PC-3 (cell line): Measurements from ENCODE around the gene TTC7B. TPM values are rescaled to one million over a fixed set of nuclear protein-coding genes. Genes with fewer than 3 reads are reported as not detected.

Experiments used
- ATAC-seq: fragments of 200-7000 bp; cut with Tn5 transposase; 2 replicates; pipeline ENCODE4 v1.9.1; 2020; ENCODE audit warnings: mild to moderate bottlenecking, moderate library complexity
- BruUV-seq: library from RNA; stranded (reverse); fragments of 400-500 nt; replicated peaks from 2 replicates; lab custom pipeline; 2021; lab: Mats Ljungman, UMichigan
- CTCF ChIA-PET: fragments of 300-600 bp; sonication (Branson Sonifier 250); formaldehyde crosslinking; loops from one replicate; lab custom pipeline; 2022; ENCODE audit warnings: antibody characterized with exemption; lab: Charles Lee
- POLR2A ChIA-PET: fragments of 300-600 bp; sonication (Branson Sonifier 250); formaldehyde crosslinking; loops from one replicate; lab custom pipeline; 2022; ENCODE audit warnings: antibody characterized with exemption; ENCODE audit not compliant: unreplicated experiment; lab: Charles Lee
- DNase-seq: peaks from one replicate; pipeline ENCODE4 v3.0.0-alpha.2; 2015
- H2AFZ ChIP-seq: fragments of 300-600 bp; sonication (generic); 2 replicates; pipeline ENCODE4 v1.6.0; 2016; ENCODE audit warnings: antibody characterized with exemption, low read length
- H3F3A ChIP-seq: fragments of 300-600 bp; sonication (generic); one replicate; pipeline ENCODE4 v1.6.0; 2017; ENCODE audit warnings: antibody characterized with exemption, low read length, control low read depth, mild to moderate bottlenecking; ENCODE audit not compliant: unreplicated experiment
- H3K27ac ChIP-seq: fragments of 300-600 bp; sonication (generic); 2 replicates; pipeline ENCODE4 v1.5.1; 2016; ENCODE audit warnings: mild to moderate bottlenecking, low read length
- H3K27me3 ChIP-seq: fragments of 300-600 bp; sonication (generic); 2 replicates; pipeline ENCODE4 v1.6.1; 2016; ENCODE audit warnings: low read length, mixed read lengths
- H3K36me3 ChIP-seq: fragments of 300-600 bp; sonication (generic); 2 replicates; pipeline ENCODE4 v1.6.1; 2016; ENCODE audit warnings: low read depth, mixed run types, low read length, mixed read lengths
- H3K4me1 ChIP-seq: fragments of 300-600 bp; sonication (generic); 2 replicates; pipeline ENCODE4 v1.5.1; 2016; ENCODE audit warnings: low read length; ENCODE audit not compliant: insufficient read depth
- H3K4me2 ChIP-seq: fragments of 300-600 bp; sonication (generic); 2 replicates; pipeline ENCODE4 v1.6.0; 2016; ENCODE audit warnings: low read length
- H3K4me3 ChIP-seq: fragments of 300-600 bp; sonication (generic); 2 replicates; pipeline ENCODE4 v1.5.1; 2016; ENCODE audit warnings: mild to moderate bottlenecking, low read length, mixed read lengths
- H3K79me2 ChIP-seq: fragments of 300-600 bp; sonication (generic); 2 replicates; pipeline ENCODE4 v1.6.1; 2017; ENCODE audit warnings: low read length, mixed read lengths
- H3K9ac ChIP-seq: fragments of 300-600 bp; sonication (generic); 2 replicates; pipeline ENCODE4 v1.6.0; 2016; ENCODE audit warnings: mild to moderate bottlenecking, low read length
- H3K9me2 ChIP-seq: fragments of 300-600 bp; sonication (generic); replicated peaks from 2 replicates; pipeline ENCODE4 v1.6.1; 2016; ENCODE audit warnings: mixed run types, low read length, mixed read lengths
- H3K9me3 ChIP-seq: fragments of 300-600 bp; sonication (generic); 2 replicates; pipeline ENCODE4 v1.6.1; 2016; ENCODE audit warnings: low read length, mixed read lengths
- H4K20me1 ChIP-seq: fragments of 300-600 bp; sonication (generic); 2 replicates; pipeline ENCODE4 v1.6.1; 2016; ENCODE audit warnings: low read length, mixed read lengths
- EZH2 ChIP-seq: fragments of 300-600 bp; sonication (generic); IDR thresholded peaks from one replicate; pipeline ENCODE4 v1.6.1; 2017; ENCODE audit warnings: antibody characterized with exemption, mild to moderate bottlenecking, low read length; ENCODE audit not compliant: unreplicated experiment
- EZH2phosphoT487 ChIP-seq: fragments of 300-600 bp; sonication (generic); IDR thresholded peaks from 2 replicates; pipeline ENCODE4 v1.6.1; 2018; ENCODE audit warnings: mild to moderate bottlenecking, antibody characterized with exemption, low read length, borderline replicate concordance
- intact Hi-C: fragments of 100-400 bp; cut with micrococcal nuclease; formaldehyde crosslinking; loops from 2 replicates; pipeline ENCODE4 v1.9.0; 2023
- total RNA-seq: library from RNA; depleted of rRNA; stranded (reverse); fragments of >200 nt; gene quantifications from 2 replicates; pipeline ENCODE4 v1.2.3, GENCODE V29; 2014
- TF ChIP-seq, protein P1 (sequence below): fragments of 300-600 bp; sonication (generic); conservative IDR thresholded peaks from 2 replicates; pipeline ENCODE4 v1.5.1; 2017; ENCODE audit warnings: antibody characterized with exemption, low read depth, mild to moderate bottlenecking, low read length

Gene TTC7B
- total RNA-seq, 1 experiment from 2014 or later: 45.6 TPM

GRCh38 chr14:90849787-90850444 lies 33.7 kb upstream of the TTC7B start:
- Histone ChIP-seq H3K36me3 (no peaks in the 10 kb centered on the region), H4K20me1 (no peaks in the 10 kb centered on the region), H3K27me3 (no peaks in the 10 kb centered on the region), H3K9me3 (no peaks in the 10 kb centered on the region), H3K79me2 (no peaks in the 10 kb centered on the region), H3K4me1 (peaks cover 7% of the 10 kb centered on the region), H3K9ac (no peak overlapping the region), H3K4me3 (no peak overlapping the region), H3K9me2 (no peaks in the 10 kb centered on the region), H3K4me2 (no peak overlapping the region), H3F3A (no peaks in the 10 kb centered on the region), H2AFZ (no peak overlapping the region), H3K27ac (no peak overlapping the region)
- ATAC-seq (no peak), DNase-seq (no peak)
- ChIA-PET CTCF (no interaction called here), POLR2A (interaction anchor here (0.5 to 0.7 kb wide), 2 partner anchors 16 to 41 kb away, joined by 3 read pairs; no protein-coding TSS in a partner anchor)
- no peak for TF ChIP-seq EZH2
- no peak for TF ChIP-seq EZH2phosphoT487
- TF ChIP-seq, protein P1, sequence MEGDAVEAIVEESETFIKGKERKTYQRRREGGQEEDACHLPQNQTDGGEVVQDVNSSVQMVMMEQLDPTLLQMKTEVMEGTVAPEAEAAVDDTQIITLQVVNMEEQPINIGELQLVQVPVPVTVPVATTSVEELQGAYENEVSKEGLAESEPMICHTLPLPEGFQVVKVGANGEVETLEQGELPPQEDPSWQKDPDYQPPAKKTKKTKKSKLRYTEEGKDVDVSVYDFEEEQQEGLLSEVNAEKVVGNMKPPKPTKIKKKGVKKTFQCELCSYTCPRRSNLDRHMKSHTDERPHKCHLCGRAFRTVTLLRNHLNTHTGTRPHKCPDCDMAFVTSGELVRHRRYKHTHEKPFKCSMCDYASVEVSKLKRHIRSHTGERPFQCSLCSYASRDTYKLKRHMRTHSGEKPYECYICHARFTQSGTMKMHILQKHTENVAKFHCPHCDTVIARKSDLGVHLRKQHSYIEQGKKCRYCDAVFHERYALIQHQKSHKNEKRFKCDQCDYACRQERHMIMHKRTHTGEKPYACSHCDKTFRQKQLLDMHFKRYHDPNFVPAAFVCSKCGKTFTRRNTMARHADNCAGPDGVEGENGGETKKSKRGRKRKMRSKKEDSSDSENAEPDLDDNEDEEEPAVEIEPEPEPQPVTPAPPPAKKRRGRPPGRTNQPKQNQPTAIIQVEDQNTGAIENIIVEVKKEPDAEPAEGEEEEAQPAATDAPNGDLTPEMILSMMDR: no peak
- intact Hi-C loops: no loop called here
- BruUV-seq: no TSS peak

DNA sequence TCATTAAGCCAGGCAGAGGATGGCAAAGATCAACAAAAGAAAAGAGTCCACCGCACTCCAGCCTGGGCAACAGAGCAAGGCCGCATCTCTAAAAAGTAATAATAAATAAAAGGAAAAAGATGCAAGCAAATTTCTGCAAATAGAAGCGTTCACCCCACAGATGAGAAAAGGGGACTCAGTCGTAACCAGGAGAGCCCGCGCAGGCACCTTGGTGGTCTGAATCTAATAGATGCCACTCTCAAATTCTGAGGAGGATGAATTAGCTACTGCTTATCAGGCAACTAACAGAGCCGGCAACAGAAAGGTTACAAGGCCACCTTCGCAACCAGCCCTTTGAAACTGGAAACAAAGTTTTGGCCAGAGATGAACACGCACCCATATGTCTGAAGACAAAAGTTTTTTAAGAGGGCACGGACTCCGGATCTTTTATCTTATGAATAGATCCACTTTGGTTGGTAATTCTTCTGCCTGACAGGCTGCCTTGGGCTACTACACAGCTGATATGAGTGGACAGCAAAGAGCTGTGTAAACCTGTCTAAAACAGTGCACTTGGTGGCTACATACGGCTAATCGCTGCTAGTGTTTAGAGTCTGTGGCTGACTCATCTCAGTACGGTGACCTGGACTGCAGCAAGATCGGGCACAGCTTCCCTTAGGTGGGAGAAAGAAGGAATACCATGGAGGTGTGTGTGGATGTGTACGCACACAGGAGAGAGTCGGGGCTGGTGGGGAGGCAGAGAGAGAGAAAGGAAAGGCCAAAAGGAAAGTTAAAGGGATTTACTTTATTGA lies 32.9 kb upstream of the TTC7B start:
- DNase-seq (no peak), ATAC-seq (peak; percentile 33; the same call in 1 of the 2 replicates)
- no peaks in the 10 kb centered on the region for H3K27me3 ChIP-seq
- TF ChIP-seq, protein P1: no peak
- TF ChIP-seq EZH2: no peak
- TF ChIP-seq EZH2phosphoT487: no peak
- H3K4me3 ChIP-seq: no peak overlapping the region
- intact Hi-C loops: no loop called here
- H2AFZ ChIP-seq: no peak overlapping the region
- H3K9me3 ChIP-seq: no peaks in the 10 kb centered on the region
- H3K79me2 ChIP-seq: no peaks in the 10 kb centered on the region
- H3K27ac ChIP-seq: no peak overlapping the region
- no peaks in the 10 kb centered on the region for H4K20me1 ChIP-seq
- POLR2A ChIA-PET: no interaction called here
- no peaks in the 10 kb centered on the region for H3F3A ChIP-seq
- peaks cover 7% of the 10 kb centered on the region for H3K4me1 ChIP-seq
- no peak overlapping the region for H3K4me2 ChIP-seq
- H3K9me2 ChIP-seq: no peaks in the 10 kb centered on the region
- H3K36me3 ChIP-seq: no peaks in the 10 kb centered on the region
- CTCF ChIA-PET: interaction anchor here (0.6 kb wide), 1 partner anchor 29 kb away, joined by 4 read pairs; no protein-coding TSS in a partner anchor
- no TSS peak for BruUV-seq
- no peak overlapping the region for H3K9ac ChIP-seq

DNA sequence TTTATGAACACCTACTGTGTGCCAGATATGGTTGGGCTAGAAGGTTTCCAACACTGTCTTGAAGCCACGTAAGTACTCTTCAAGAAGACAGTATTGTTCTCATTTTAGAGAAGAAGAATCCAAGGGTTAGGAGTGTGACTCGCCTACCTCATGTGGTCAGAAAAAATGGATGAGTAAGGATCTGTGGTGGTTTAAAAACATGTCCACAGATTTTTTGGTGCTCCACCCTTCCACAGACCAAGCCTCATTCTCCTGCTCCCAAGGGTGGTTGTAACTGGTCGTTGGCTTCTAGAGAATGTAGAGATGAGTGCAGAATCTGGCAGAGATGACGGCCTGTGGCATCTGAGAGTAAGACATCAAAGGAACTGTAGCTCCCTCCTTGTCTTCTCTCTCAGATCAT lies 30.3 kb upstream of the TTC7B start:
- no peak overlapping the region for H2AFZ ChIP-seq
- BruUV-seq: no TSS peak
- no peaks in the 10 kb centered on the region for H4K20me1 ChIP-seq
- H3F3A ChIP-seq: no peaks in the 10 kb centered on the region
- no peak overlapping the region for H3K4me3 ChIP-seq
- DNase-seq (peak; percentile 33), ATAC-seq (peak; percentile 27)
- H3K27me3 ChIP-seq: no peaks in the 10 kb centered on the region
- no peaks in the 10 kb centered on the region for H3K79me2 ChIP-seq
- H3K9ac ChIP-seq: no peak overlapping the region
- peaks cover 7% of the 10 kb centered on the region for H3K4me1 ChIP-seq
- H3K27ac ChIP-seq: no peak overlapping the region
- no peaks in the 10 kb centered on the region for H3K9me3 ChIP-seq
- no peaks in the 10 kb centered on the region for H3K36me3 ChIP-seq
- ChIA-PET CTCF (no interaction called here), POLR2A (no interaction called here)
- no peaks in the 10 kb centered on the region for H3K9me2 ChIP-seq
- no peak overlapping the region for H3K4me2 ChIP-seq
- intact Hi-C loops: no loop called here
- TF ChIP-seq, protein P1: no peak
- no peak for TF ChIP-seq EZH2
- no peak for TF ChIP-seq EZH2phosphoT487
